Measurements from ENCODE around the gene C9. TPM values are rescaled to one million over a fixed set of nuclear protein-coding genes. Genes with fewer than 3 reads are reported as not detected.

Gene C9
- total RNA-seq, 1 donor from 2014 or later = not detected

GRCh38 chr5:39360471-39361111, 3.7 kb downstream of the C9 start:
- no peak for TF ChIP-seq POLR2AphosphoS5 (IDR thresholded peaks at IDR 0.05; ENCODE audit: insufficient read depth in 1 of 2, low read depth in 1 of 2)
- TF ChIP-seq CTCF (IDR thresholded peaks at IDR 0.05) = no peak
- no peak for DNase-seq (ENCODE audit: extremely low spot score in 2 of 2)
- intact Hi-C loops (cut with DNase I) = no loop called here
- Histone ChIP-seq H3K4me3 (no peak overlapping the region), H3K4me1 (no peaks in the 10 kb centered on the region), H3K27ac (no peak overlapping the region), H3K36me3 (no peaks in the 10 kb centered on the region), H3K9me3 (no peaks in the 10 kb centered on the region), H3K27me3 (no peaks in the 10 kb centered on the region)

GRCh38 chr5:39356263-39356662, 8.0 kb downstream of the C9 start:
- Histone ChIP-seq H3K27ac (no peak overlapping the region), H3K27me3 (no peaks in the 10 kb centered on the region), H3K36me3 (no peaks in the 10 kb centered on the region), H3K4me1 (no peaks in the 10 kb centered on the region), H3K4me3 (no peak overlapping the region), H3K9me3 (no peaks in the 10 kb centered on the region)
- intact Hi-C loops (cut with DNase I) = no loop called here
- TF ChIP-seq POLR2AphosphoS5 (IDR thresholded peaks at IDR 0.05; ENCODE audit: insufficient read depth in 1 of 2, low read depth in 1 of 2) (no peak), POLR2A (IDR thresholded peaks at IDR 0.05) (no peak), CTCF (IDR thresholded peaks at IDR 0.05) (no peak)
- no peak for DNase-seq (ENCODE audit: extremely low spot score in 2 of 2)

- TF ChIP-seq POLR2A (IDR thresholded peaks at IDR 0.05) (no peak), POLR2AphosphoS5 (IDR thresholded peaks at IDR 0.05; ENCODE audit: insufficient read depth in 1 of 2, low read depth in 1 of 2) (no peak), CTCF (IDR thresholded peaks at IDR 0.05) (no peak)
- Histone ChIP-seq H3K27ac (no peak overlapping the region), H3K27me3 (no peaks in the 10 kb centered on the region), H3K36me3 (no peaks in the 10 kb centered on the region), H3K4me1 (no peaks in the 10 kb centered on the region), H3K4me3 (no peak overlapping the region), H3K9me3 (no peaks in the 10 kb centered on the region)
- no peak for DNase-seq (ENCODE audit: extremely low spot score in 2 of 2)
- intact Hi-C loops (cut with DNase I) = no loop called here
Measured at GRCh38 chr5:39355324-39355723, 9.0 kb downstream of the C9 start.

GRCh38 chr5:39353717-39354399, 10.4 kb downstream of the C9 start:
- no peaks in the 10 kb centered on the region for H3K4me1 ChIP-seq
- H3K36me3 ChIP-seq = no peaks in the 10 kb centered on the region
- H3K9me3 ChIP-seq = no peaks in the 10 kb centered on the region
- no peaks in the 10 kb centered on the region for H3K27me3 ChIP-seq
- intact Hi-C loops (cut with DNase I) = no loop called here
- no peak overlapping the region for H3K27ac ChIP-seq
- no peak for TF ChIP-seq CTCF (IDR thresholded peaks at IDR 0.05)
- TF ChIP-seq POLR2A (IDR thresholded peaks at IDR 0.05) = no peak
- TF ChIP-seq POLR2AphosphoS5 (IDR thresholded peaks at IDR 0.05; ENCODE audit: insufficient read depth in 1 of 2, low read depth in 1 of 2) = no peak
- no peak for DNase-seq (ENCODE audit: extremely low spot score in 2 of 2)
- H3K4me3 ChIP-seq = no peak overlapping the region

- TF ChIP-seq CTCF (IDR thresholded peaks at IDR 0.05) (no peak), POLR2A (IDR thresholded peaks at IDR 0.05) (no peak), POLR2AphosphoS5 (IDR thresholded peaks at IDR 0.05; ENCODE audit: insufficient read depth in 1 of 2, low read depth in 1 of 2) (no peak)
Measured at GRCh38 chr5:39352951-39353350, 11.3 kb downstream of the C9 start.

More at GRCh38 chr5:39352951-39353350, 11.3 kb downstream of the C9 start:
- H3K9me3 ChIP-seq = no peaks in the 10 kb centered on the region
- intact Hi-C loops (cut with DNase I) = no loop called here
- H3K27ac ChIP-seq = no peak overlapping the region
- no peaks in the 10 kb centered on the region for H3K27me3 ChIP-seq
- no peaks in the 10 kb centered on the region for H3K4me1 ChIP-seq
- H3K36me3 ChIP-seq = no peaks in the 10 kb centered on the region
- H3K4me3 ChIP-seq = no peak overlapping the region
- no peak for DNase-seq (ENCODE audit: extremely low spot score in 2 of 2)

Data from vagina (tissue), 2 donors.